GM21619 (cell line): ENCODE data around the gene KIRREL3.

Source experiments
- ATAC-seq: cut with Tn5 transposase; IDR thresholded peaks from one replicate; pipeline ENCODE4 v1.9.1; 2021; ENCODE audit not compliant: unreplicated experiment

KIRREL3 gene

DNA sequence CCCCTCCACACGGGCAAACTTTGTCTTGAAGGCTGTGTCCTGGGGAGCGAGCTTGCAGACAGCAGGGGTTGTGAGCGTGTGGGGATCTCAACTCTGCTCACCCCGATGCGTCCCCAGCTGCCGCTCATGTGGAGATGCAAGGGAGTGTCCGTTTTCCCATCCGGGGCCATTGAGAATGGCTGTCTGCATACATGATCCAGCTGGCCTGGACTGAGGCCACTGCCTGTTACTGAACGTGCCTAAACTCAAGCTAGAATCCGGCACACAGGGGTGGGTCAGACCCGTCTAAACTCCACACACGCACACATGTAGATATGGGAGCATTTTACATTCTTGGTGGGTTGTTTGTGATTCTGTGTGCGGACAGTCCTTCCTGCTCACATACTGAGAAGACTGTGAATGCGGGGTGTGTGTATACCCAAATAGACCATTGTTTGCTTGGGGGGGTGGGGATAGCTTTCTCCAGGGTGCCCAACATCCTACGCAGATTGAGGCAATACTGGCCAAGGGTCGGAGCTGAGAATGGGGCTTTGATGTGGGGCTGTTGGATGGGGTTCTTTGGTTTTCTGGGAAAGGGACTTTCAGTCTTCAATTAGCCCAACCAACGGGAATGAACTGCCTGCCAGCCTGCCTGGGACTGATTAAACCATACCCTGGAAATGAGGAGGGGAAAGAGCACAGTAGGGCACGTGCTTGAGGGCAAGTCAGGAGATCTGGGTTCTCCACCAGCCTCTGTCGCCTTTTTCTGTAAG lies 584.7 kb downstream of the KIRREL3 start:
- no peak for ATAC-seq

DNA sequence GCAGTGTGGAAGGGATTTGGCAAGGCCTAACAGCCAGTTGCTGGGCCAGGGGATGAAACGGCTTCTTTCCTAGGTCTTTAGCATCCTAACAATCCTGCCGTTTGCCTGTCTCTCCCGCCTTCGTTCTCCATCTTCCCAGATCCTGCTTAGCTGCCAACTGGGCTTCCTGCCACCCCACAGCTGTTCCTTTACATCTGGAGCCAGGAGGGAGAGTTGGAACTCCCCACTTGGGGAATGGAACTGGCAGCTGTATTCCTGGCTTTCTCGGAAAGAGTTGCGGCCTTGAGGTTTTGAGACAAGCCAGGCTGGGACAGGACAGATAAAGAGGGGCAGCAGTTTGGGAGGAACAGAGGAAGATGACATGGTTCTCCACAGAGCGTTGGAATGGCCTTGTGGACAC lies 585.4 kb downstream of the KIRREL3 start:
- ATAC-seq = no peak

DNA sequence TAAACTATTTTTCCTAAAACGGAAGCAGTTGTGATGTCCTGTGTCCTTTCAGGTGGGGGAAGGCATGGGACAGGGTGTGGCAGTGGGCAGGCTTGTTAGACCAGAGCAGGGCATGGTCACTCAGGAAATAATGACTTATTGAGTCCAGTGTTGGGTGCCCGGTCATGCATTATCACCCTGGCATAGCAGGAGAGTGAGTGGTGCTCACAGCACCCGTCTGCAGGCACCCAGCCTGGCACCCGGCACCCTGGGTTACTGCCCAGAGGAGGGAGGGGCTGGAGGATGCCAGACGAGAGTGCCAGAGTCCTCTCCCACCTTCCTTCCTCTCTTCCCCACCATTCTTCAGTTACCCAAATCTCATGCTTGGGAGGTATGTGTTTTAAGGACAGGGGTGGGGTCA lies 586.0 kb downstream of the KIRREL3 start:
- ATAC-seq = no peak

DNA sequence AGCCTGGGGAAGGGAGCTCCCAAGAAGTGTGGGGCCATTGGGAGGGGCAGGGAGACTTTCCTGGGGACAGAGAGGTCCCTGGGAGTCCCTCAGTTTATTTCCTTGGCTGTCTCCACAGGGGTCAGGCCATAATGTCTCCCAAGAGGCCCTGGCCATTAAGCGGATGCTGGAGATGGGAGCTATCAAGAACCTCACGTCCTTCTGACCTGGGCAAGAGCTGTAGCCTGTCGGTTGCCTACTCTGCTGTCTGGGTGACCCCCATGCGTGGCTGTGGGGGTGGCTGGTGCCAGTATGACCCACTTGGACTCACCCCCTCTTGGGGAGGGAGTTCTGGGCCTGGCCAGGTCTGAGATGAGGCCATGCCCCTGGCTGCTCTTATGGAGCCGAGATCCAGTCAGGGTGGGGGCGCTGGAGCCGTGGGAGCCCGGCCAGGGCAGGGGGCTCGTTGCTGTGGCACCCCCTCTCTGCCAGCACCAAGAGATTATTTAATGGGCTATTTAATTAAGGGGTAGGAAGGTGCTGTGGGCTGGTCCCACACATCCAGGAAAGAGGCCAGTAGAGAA lies 586.6 kb downstream of the KIRREL3 start:
- ATAC-seq = no peak

DNA sequence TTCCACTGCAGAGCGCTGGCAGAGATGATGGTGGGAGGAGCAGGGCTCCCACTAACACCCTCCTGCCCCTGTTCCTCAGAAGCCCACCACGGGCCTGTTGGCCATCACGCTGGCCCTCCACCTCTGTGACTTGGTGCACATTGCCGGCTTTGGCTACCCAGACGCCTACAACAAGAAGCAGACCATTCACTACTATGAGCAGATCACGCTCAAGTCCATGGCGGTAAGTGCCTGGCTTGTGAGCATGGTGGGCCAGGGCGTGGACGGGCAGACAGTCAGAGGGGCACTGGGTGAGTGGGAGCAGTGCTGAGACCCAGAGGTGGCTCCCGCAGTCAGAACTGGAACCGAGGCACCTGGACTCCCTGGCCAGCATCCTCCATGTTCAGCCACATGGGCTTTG lies 587.1 kb downstream of the KIRREL3 start:
- ATAC-seq = no peak

DNA sequence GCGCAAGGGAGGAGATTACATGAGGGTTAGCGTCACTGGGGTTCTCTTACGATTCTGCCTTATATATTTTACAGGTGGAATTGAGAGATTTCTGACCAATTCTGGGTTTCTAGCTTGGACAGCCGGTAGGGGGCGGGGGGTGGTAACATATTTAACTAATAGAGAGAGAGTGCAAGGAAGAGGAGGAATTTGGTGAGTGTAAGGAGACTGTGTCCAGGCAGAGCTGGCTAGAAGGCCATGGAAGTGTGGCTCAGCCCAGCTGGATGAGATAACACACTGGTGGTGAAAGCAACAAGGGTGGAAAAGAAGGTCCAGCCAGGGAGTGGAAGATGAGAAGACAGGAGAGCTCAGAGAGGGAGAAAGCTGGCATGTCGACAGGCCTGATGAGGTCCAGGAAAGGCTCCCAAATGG lies 588.6 kb downstream of the KIRREL3 start:
- no peak for ATAC-seq

DNA sequence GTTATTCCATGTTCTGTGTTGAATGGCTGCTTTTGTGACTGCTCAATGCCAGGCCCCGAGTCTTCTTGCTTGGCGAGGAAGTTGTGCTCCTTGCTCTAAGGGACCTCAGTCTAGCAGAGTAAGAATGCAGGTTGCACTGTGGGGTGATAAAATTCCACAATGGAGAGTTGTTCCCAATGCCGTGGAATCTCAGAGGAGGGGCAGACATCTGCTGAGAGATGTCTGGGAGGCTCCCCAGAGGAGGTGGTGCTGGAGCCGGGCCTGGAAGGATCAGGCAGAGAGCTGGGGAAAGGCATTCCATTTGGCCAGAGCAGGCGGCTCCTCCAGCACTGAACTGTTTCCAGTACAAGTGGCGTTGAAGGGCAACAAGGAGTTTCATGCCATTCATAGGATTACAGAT lies 589.9 kb downstream of the KIRREL3 start:
- no peak for ATAC-seq

DNA sequence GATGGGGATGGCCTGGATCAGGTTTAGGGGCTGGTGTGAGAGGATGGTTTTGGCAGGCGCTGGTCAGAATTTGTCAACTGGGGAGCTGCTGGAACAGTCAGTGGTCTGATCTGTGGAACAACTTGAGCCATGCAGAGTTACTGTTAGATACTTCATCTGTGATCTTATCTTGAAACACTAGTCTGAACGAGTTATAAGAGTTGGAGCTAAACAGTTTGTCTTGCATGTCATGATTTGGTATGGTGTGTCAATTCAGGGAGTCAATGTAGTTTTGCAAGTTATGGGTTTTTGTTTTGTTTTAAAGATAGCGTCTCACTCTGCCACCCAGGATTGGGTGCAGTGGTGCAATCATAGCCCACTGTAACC lies 591.0 kb downstream of the KIRREL3 start:
- no peak for ATAC-seq

DNA sequence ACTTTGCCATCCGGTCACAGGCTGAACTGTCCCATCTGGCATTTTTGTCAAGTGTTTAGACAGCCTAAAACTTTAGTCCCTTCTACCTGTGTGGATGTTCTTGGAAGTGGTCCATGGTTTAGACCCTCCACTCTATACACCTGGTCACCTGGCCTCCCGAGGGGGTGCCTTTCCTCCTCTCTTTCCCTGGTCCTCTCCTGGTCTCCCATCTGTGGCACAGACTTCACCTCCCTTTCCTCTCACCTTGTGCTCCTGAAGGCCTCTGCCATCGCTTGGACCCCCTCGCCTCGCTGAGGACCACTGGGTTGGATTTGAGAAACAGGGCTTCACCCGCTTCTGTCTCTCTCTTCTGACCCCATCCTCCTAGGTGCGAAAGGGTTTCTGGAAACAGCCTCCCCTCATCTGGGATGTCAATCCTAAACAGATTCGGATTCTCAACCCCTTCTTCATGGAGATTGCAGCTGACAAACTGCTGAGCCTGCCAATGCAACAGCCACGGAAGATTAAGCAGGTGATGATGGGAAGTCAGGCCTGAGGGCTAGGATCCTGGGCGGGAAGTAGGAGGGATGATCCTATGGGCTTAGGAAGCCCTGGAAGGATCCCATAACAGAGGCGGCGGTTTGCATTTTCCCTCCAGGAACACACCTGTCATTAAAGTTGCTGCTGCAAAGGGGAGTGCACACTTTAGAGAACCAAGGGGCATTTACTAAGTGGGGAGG lies 591.5 kb downstream of the KIRREL3 start:
- no peak for ATAC-seq

DNA sequence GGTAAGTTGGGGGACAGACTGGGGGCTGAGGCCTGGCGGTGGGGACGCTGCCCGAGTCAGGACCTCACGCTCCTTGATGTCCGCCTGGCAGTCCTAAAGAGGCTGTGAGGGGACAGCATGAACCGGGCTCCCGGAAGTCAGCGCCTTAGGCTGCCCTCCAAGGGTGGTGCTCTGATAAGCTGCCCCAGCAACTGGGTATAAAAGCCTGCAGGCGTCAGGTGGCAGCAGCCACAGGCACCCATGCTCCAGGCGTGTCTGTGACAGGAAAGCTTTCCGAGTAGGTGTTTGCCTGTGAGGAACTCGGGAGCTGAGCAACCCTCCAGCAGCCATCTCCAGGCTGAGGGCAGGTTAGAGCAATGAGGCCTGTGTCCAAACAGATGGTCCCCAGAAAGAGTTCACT lies 592.1 kb downstream of the KIRREL3 start:
- no peak for ATAC-seq

DNA sequence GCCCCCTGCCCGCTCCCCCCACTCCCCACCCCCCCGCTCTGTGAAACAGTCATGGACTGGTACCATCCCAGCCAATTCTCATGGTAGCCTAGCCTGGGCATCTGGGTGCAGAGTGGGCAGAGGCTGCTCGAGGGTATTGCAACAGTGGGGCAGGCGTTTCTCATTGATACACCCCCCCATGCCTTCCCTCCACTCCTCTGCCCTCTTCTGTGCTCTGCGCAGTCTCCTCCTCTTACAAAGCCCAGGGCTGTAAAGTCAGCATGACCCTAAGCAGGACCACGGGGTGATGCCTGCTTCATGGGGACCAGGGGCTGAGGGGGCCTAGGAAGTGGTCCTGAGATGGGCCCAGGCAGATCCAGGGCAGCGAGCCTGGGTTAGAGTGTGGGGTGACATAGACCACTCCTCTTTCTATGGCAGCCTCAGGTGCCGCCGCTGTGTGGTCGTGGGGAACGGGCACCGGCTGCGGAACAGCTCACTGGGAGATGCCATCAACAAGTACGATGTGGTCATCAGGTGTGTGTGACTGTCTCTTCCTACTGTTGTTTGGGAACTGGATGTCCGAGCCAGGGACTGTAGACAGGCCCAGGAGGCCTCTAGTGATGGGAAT lies 592.8 kb downstream of the KIRREL3 start:
- no peak for ATAC-seq

DNA sequence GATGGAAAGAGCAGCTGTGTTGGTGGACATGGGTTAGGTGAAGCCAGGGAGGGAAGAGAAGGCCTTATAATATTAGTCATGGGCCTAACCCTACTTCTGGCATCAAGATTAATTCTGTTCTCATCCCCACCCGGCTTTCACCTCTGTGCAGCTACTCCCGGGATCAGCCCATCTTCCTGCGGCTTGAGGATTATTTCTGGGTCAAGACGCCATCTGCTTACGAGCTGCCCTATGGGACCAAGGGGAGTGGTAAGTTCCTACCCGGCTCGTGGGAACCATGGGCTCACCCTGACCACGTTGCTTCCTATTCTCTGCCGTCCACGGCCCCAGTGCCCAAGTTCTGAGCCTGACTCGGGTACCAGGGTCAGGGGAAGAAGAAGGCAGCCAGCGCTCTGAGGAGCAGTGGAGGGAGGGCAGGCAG lies 593.5 kb downstream of the KIRREL3 start:
- no peak for ATAC-seq

DNA sequence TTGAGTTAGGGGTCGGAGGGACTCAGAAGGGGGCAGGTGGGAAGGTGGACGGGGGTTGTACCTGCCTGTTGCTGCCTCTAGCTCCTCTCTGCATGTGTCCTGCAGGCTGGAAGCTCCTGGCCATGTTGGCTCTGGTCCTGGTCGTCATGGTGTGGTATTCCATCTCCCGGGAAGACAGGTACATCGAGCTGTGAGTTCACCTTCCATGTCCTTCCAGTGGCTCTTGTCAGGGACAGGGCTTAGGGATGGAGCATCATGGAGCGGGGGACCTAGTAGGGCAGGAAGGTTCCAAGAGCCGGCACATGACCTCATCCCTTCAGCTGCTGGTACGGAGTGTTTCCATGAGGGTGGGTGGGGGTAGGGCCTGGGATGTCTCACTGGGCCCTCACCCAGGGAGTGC lies 594.2 kb downstream of the KIRREL3 start:
- ATAC-seq = no peak

DNA sequence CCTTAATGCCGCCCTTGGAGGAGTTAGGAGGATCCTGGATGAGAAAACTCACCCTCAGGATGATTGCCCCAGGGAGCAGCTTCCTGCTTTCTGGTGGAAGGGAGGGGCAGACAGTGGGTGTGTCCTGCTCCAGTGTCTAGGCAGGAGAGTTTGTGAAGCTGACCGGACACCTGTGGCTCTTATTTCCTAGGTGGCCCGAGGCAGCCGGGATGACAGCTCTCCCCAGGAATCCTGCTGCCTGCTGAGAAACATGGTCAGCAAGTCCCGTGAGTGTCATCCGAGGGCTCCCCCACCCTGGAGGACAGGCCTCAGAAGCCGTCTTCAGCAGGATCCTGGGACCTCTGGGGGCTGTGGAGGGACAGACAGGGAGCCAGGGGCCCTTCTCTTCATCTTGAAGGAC lies 594.7 kb downstream of the KIRREL3 start:
- no peak for ATAC-seq

DNA sequence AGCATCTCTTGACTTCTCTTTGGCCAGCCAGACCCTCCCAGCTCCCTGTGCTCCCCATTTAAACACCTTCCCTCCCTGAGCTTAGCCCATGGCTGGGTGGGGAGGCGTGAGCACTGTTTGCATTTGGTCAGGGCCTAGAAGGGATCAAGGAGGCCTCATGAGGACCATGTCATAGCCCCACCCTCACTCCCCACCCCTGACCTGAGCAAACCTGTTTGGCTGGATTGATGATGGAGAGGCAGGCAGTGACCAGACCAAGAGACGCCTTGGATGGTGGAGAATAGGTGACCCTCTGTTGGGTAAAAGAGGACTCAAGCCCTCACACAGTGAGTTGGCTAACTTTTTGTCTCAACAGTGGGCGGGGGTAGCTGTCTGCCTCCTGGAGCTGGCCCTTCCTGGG lies 595.2 kb downstream of the KIRREL3 start:
- ATAC-seq = no peak

DNA sequence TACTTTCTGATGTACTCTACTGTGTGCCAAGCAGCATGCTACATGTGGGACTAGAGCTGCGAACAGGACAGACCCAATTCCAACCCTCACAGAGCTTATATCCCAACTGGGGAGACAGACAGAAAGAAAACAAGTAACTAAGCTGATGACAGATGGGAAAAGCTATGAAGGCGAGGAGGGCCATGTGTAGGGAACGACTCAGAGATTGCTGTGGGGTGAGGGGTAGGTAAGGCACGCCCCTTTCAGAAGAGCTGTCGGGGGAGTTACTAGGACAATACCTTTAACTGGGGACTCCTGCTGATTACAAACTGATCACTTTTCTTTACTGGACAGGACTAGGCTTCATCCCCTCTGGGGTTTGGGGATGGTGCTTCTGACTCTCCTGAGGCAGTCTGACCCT lies 596.2 kb downstream of the KIRREL3 start:
- no peak for ATAC-seq

DNA sequence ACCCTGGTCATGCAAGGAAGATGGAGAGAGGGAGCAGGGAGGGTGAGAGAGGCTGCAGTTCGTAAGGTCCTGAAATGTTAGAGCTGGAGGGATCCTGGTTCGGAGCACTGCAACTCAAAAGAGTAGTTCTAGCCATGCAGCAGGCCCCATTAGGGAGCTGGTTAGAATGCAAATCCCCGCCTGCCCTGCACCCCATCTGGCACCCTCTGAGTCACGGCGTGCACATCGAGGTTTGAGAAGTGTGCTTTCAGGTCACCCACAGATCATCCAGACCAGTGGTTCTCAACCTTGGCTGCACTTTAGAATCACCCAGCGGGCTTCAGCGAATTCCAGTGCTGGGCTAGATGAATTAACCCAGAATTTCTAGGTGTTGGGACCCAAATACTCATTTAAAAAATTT lies 596.9 kb downstream of the KIRREL3 start:
- peak; percentile 99 for ATAC-seq

DNA sequence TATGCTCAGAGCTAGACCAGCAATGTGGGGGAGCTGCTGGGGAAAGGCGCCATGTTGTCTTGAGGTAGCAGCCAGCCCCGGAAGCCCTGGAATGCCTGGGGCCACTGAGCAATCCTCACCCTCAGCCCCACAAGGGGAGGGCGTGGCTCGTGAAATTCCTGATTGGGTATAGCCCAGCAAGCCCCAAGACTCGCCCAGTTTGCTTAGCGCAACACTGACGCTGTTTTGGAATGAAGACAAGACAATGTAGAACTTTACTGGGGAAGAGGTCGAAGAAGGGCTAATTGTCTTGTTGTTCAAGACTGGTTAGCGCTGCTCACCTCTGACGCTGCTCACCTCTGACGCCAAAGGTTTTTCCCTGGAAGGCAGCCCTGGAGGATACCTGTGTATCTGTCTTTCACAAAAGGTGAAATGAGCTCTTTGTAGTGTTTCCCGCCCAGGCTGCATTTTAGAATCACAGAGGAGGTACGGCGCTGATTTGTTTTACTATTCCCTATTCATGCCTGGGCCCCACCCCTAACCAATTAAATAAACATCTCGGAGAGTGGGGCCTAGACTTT lies 597.5 kb downstream of the KIRREL3 start:
- no peak for ATAC-seq

DNA sequence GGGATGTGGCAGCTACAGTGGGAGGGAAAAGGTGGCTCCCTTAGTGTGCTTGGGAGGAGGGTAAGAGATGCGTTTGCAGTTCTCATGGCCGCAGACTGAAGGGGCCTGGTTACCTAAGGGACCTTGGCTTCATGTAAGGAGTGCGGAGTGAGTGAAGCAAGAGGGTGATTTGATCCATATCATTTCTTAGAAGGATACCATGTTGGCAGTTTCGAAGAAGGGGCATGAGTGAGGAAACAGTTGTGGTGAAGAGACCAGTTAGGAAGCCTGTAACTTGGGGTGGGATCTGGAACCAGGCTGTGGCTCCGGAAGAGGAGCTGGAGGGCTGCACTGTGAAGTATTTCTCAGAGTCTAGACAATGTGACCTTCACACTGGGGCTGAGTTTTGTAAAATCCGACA lies 600.1 kb downstream of the KIRREL3 start:
- no peak for ATAC-seq

DNA sequence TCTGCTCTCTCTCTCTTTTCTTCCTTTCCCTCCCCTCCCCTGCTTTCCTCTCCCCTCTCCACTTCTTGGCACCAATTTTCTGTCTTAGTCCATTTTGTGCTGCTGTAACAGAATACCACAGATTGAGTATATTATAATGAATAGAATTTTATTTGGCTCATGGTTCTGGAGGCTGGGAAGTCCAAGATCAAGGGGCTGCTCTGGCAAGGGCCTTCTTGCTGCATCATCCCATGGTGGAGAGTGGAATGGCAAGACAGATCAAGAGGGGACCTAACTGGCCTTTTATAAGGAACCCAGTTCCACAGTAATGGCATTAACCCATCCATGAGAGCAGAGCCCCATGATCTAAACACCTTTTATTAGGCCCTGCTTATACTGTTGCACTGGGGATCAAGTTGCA lies 600.6 kb downstream of the KIRREL3 start:
- ATAC-seq = no peak

DNA sequence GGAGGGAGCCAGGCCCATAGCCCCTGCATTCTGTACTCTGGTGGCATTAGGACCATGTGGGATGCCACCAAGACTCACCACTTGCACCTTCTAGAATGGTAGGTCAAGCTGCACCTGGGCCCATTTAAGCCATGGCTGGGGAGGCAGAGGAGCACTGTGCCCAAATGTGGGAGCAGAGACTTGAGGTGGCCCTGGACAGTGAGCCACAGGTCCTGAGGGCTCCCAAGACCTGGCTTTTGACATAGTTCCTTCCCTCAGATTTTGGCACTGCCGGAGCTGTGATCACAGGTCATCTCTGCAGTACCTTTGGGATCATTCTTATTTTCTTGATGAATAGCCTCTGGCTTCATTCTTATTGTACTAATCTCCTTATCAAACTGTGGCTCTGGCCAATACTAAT lies 601.8 kb downstream of the KIRREL3 start:
- no peak for ATAC-seq

DNA sequence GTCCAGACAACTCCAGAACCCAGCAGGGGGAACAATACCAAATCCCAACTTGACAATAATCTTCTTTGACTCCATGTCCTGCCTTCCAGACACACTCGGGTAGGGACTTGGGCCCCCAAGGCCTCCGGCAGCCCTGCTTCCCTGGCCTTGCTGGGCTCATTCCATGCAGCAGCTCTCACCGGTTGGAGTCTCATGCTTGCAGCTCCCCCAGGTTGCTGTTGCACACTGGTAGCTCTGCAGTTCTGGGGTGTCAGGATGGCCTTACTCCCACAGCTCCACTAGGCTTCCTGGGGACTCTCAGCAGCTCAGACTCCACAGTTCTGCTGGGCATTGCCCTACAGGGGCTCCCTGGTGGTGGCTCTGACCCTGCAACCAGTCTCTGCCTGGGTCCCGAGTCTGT lies 602.3 kb downstream of the KIRREL3 start:
- ATAC-seq = no peak
